ENCODE data around the gene HEATR1.
"Not testable (repeated sequence)": the region's sequence is repeated elsewhere in the genome, so short reads cannot be mapped to it uniquely, and the experiment has no call there.

The HEATR1 gene

DNA sequence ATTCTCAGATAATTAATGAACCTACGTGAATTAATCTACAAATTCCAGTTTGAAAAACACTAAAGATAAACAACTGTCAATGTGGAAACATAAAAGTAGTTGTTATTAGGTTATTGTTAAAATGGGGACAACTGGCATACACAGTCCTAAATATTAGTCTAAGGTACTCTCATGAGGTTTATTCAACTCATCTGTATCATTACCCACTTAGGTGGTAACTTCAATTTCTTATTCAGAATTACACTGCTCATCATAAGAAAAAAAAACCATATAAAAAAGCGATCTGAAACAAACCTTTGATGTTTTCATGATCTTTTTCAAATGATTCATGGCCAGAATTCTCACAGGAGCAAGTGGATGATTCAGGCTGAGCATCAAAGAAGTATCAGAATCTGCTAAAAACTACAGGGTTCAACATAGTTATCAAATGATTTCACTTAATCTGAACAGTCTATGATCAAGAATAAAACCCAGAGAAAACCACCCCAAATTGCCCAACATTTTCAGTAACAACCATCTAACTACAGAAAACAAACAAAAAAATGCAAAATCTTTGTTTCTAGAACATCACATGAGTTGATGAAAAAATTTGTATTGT lies 13.7 kb downstream of the HEATR1 start:
- Histone ChIP-seq H3K27me3 (ENCODE audit: control insufficient read depth in 2 of 2, insufficient read depth in 2 of 2, low read length in 2 of 2) (no peaks in the 10 kb centered on the region), H3K9me3 (ENCODE audit: control insufficient read depth in 2 of 2, low read length in 2 of 2) (no peaks in the 10 kb centered on the region), H3K27ac (ENCODE audit: low read depth in 2 of 2, low read length in 2 of 2) (no peak overlapping the region), H3K36me3 (ENCODE audit: control insufficient read depth in 2 of 2, insufficient read depth in 2 of 2, low read length in 2 of 2) (peaks cover 50 to 51% of the 10 kb centered on the region in 2 donors), H3K4me1 (ENCODE audit: control insufficient read depth in 2 of 2, insufficient read depth in 2 of 2, low read length in 2 of 2) (no peaks in the 10 kb centered on the region), H3K9ac (ENCODE audit: low read depth in 1 of 2, low read length in 2 of 2) (no peak overlapping the region), H3K4me3 (ENCODE audit: low read length in 2 of 2) (no peak overlapping the region)

DNA sequence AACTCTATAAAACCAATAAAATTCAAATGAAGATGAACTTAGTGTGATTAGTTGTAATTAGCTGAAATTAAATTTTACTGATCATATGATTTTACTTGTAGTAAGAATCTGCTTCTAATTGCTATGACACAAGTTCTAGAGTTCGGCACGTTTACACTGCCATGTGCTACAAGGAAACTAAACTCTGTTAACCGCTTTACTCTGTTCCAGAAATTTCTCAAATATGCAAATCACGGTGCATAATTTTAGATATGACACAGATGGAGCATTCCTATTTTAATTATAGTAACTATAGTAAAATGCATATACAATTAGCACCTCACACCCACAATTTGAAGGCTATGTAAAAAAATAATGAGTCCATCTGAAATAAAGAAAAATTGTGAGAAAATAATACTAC lies 14.8 kb downstream of the HEATR1 start:
- Histone ChIP-seq H3K4me1 (ENCODE audit: control insufficient read depth in 2 of 2, insufficient read depth in 2 of 2, low read length in 2 of 2) (no peaks in the 10 kb centered on the region), H3K36me3 (ENCODE audit: control insufficient read depth in 2 of 2, insufficient read depth in 2 of 2, low read length in 2 of 2) (peaks cover 48 to 51% of the 10 kb centered on the region in 2 donors), H3K9me3 (ENCODE audit: control insufficient read depth in 2 of 2, low read length in 2 of 2) (no peaks in the 10 kb centered on the region)

DNA sequence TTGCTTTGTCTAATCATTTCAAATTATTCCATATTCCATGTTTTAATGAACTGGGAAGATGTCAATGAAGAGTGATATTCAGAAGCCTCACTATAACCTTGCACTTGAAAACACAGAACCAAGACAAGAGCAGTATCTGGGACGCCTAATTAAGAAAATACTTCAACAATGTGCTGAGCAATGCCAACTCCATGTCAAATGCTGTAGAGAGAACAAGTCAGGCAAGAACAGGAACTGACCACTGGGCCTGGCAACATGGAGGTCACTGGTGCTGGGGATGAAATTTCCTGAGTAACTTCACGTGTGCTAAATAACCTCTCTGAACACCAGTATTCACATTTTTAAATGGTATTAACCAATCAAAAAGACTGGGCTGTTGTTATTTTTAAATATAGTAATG lies 22.8 kb downstream of the HEATR1 start:
- Histone ChIP-seq H3K9ac (ENCODE audit: low read depth in 1 of 2, low read length in 2 of 2) (no peak overlapping the region), H3K27ac (ENCODE audit: low read depth in 2 of 2, low read length in 2 of 2) (no peak overlapping the region)

More for the DNA sequence above, 14.8 kb downstream of the HEATR1 start:
- Histone ChIP-seq H3K4me3 (ENCODE audit: low read length in 2 of 2) (no peak overlapping the region), H3K27ac (ENCODE audit: low read depth in 2 of 2, low read length in 2 of 2) (no peak overlapping the region), H3K9ac (ENCODE audit: low read depth in 1 of 2, low read length in 2 of 2) (no peak overlapping the region), H3K27me3 (ENCODE audit: control insufficient read depth in 2 of 2, insufficient read depth in 2 of 2, low read length in 2 of 2) (no peaks in the 10 kb centered on the region)

DNA sequence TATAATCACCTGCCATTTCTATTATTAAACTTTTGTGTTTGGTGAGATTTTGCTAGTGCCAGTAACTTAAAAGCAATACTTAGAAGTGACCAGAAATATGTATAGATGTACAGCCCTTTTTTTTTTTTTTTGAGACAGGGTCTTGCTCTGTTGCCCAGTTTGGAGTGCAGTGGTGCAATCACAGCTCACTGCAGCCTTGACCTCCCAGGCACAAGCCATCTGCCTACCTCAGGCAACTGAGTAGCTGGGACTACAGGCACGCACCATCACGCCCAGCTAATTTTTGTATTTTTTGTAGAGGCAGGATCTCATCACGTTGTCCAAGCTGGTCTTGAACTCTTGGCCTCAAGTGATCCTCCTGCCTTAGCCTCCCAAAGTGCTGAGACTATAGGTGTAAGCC lies 23.9 kb downstream of the HEATR1 start:
- not testable (repeated sequence) for H3K27me3 ChIP-seq (ENCODE audit: control insufficient read depth in 2 of 2, insufficient read depth in 2 of 2, low read length in 2 of 2); H3K27ac ChIP-seq (ENCODE audit: low read depth in 2 of 2, low read length in 2 of 2); H3K9ac ChIP-seq (ENCODE audit: low read depth in 1 of 2, low read length in 2 of 2); H3K4me3 ChIP-seq (ENCODE audit: low read length in 2 of 2); H3K4me1 ChIP-seq (ENCODE audit: control insufficient read depth in 2 of 2, insufficient read depth in 2 of 2, low read length in 2 of 2); H3K9me3 ChIP-seq (ENCODE audit: control insufficient read depth in 2 of 2, low read length in 2 of 2)
- peaks cover 36 to 58% of the 10 kb centered on the region in 2 donors for H3K36me3 ChIP-seq (ENCODE audit: control insufficient read depth in 2 of 2, insufficient read depth in 2 of 2, low read length in 2 of 2)

More for the DNA sequence above, 22.8 kb downstream of the HEATR1 start:
- H3K9me3 ChIP-seq (ENCODE audit: control insufficient read depth in 2 of 2, low read length in 2 of 2) = no peaks in the 10 kb centered on the region
- H3K4me3 ChIP-seq (ENCODE audit: low read length in 2 of 2) = no peak overlapping the region
- peaks cover 36 to 57% of the 10 kb centered on the region in 2 donors for H3K36me3 ChIP-seq (ENCODE audit: control insufficient read depth in 2 of 2, insufficient read depth in 2 of 2, low read length in 2 of 2)
- H3K27me3 ChIP-seq (ENCODE audit: control insufficient read depth in 2 of 2, insufficient read depth in 2 of 2, low read length in 2 of 2) = no peaks in the 10 kb centered on the region
- no peaks in the 10 kb centered on the region for H3K4me1 ChIP-seq (ENCODE audit: control insufficient read depth in 2 of 2, insufficient read depth in 2 of 2, low read length in 2 of 2)

DNA sequence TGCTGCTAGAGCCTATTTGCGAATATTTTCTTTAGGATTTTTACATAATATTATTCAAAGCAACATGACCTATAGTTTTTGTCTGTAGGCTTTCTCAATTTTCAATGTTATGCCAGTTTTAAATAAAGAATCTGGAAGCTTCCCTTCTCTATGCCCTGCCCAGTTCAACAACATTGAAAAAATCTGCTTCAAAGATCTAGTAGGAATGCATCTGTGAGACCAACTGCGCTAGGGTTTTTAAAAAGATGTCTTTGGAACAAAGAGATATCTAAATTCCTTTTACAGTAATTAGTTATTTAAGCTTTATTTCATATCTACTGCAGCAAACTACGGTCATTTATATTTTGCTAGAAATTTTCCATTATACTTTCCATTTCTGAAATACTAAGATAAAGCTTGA lies 25.7 kb downstream of the HEATR1 start:
- Histone ChIP-seq H3K36me3 (ENCODE audit: control insufficient read depth in 2 of 2, insufficient read depth in 2 of 2, low read length in 2 of 2) (peaks cover 42 to 62% of the 10 kb centered on the region in 2 donors), H3K9ac (ENCODE audit: low read depth in 1 of 2, low read length in 2 of 2) (no peak overlapping the region), H3K27ac (ENCODE audit: low read depth in 2 of 2, low read length in 2 of 2) (no peak overlapping the region), H3K27me3 (ENCODE audit: control insufficient read depth in 2 of 2, insufficient read depth in 2 of 2, low read length in 2 of 2) (no peaks in the 10 kb centered on the region), H3K9me3 (ENCODE audit: control insufficient read depth in 2 of 2, low read length in 2 of 2) (no peaks in the 10 kb centered on the region), H3K4me1 (ENCODE audit: control insufficient read depth in 2 of 2, insufficient read depth in 2 of 2, low read length in 2 of 2) (no peaks in the 10 kb centered on the region), H3K4me3 (ENCODE audit: low read length in 2 of 2) (no peak overlapping the region)

DNA sequence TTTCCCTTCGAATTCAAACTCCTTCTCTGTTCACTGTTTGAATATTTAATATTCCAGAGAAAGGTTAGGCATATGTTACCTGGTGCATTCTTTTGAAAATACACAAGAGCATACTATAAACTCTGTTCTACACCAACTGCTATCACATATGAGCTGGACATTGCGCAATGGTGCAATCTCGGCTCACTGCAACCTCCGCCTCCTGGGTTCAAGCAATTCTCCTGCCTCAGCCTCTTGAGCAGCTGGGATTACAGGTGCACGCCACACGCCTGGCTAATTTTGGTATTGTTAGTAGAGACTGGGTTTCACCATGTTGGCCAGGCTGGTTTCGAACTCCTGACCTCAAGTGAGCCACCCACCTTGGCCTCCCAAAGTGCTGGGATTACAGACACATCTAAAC lies 27.3 kb downstream of the HEATR1 start:
- not testable (repeated sequence) for H3K27me3 ChIP-seq (ENCODE audit: control insufficient read depth in 2 of 2, insufficient read depth in 2 of 2, low read length in 2 of 2); H3K4me1 ChIP-seq (ENCODE audit: control insufficient read depth in 2 of 2, insufficient read depth in 2 of 2, low read length in 2 of 2); H3K9me3 ChIP-seq (ENCODE audit: control insufficient read depth in 2 of 2, low read length in 2 of 2); H3K4me3 ChIP-seq (ENCODE audit: low read length in 2 of 2); H3K9ac ChIP-seq (ENCODE audit: low read depth in 1 of 2, low read length in 2 of 2); H3K27ac ChIP-seq (ENCODE audit: low read depth in 2 of 2, low read length in 2 of 2)
- H3K36me3 ChIP-seq (ENCODE audit: control insufficient read depth in 2 of 2, insufficient read depth in 2 of 2, low read length in 2 of 2) = peaks cover 46 to 60% of the 10 kb centered on the region in 2 donors

DNA sequence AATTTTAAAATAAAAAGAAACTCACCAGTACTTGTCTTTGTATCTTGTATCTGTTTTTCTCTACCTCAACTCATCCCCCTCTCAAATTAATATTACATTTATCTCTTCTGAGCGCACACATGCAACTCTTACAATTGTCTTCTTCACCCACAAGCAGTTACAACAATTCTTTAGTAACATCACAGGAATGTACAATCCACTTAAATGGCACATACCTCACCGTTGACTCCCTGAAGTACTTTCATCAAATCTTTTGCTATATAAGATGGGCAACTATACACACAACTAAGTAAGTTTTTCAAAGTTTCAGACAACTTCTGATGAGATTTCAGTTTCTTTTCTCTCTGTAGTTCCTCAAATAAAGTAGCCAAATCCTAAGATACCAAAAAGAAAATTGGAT lies 28.3 kb downstream of the HEATR1 start:
- Histone ChIP-seq H3K4me3 (ENCODE audit: low read length in 2 of 2) (no peak overlapping the region), H3K27me3 (ENCODE audit: control insufficient read depth in 2 of 2, insufficient read depth in 2 of 2, low read length in 2 of 2) (no peaks in the 10 kb centered on the region), H3K27ac (ENCODE audit: low read depth in 2 of 2, low read length in 2 of 2) (no peak overlapping the region), H3K9ac (ENCODE audit: low read depth in 1 of 2, low read length in 2 of 2) (no peak overlapping the region), H3K9me3 (ENCODE audit: control insufficient read depth in 2 of 2, low read length in 2 of 2) (no peaks in the 10 kb centered on the region), H3K4me1 (ENCODE audit: control insufficient read depth in 2 of 2, insufficient read depth in 2 of 2, low read length in 2 of 2) (no peaks in the 10 kb centered on the region), H3K36me3 (ENCODE audit: control insufficient read depth in 2 of 2, insufficient read depth in 2 of 2, low read length in 2 of 2) (peaks cover 55 to 62% of the 10 kb centered on the region in 2 donors)

DNA sequence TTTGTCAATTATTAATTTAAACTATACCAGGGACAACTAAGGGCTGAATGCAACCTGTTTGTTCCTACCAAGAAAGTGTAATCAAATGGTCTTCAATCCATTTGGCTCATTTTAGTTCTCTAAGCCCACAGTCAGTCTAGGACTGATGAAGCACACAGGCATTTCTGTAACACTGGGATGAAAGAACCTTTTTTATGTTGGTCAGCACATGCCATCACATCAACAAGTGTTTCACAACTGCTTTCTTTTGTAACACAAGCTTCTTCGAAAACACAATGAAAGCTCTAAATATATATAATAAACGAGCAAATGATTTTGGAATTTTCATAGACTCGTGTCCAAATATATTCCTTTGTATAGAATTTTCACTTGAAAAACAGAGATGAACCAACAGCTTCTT lies 28.8 kb downstream of the HEATR1 start:
- H3K9ac ChIP-seq (ENCODE audit: low read depth in 1 of 2, low read length in 2 of 2) = no peak overlapping the region
- H3K36me3 ChIP-seq (ENCODE audit: control insufficient read depth in 2 of 2, insufficient read depth in 2 of 2, low read length in 2 of 2) = peaks cover 57 to 62% of the 10 kb centered on the region in 2 donors
- no peaks in the 10 kb centered on the region for H3K4me1 ChIP-seq (ENCODE audit: control insufficient read depth in 2 of 2, insufficient read depth in 2 of 2, low read length in 2 of 2)
- no peak overlapping the region for H3K4me3 ChIP-seq (ENCODE audit: low read length in 2 of 2)
- no peak overlapping the region for H3K27ac ChIP-seq (ENCODE audit: low read depth in 2 of 2, low read length in 2 of 2)
- no peaks in the 10 kb centered on the region for H3K27me3 ChIP-seq (ENCODE audit: control insufficient read depth in 2 of 2, insufficient read depth in 2 of 2, low read length in 2 of 2)
- H3K9me3 ChIP-seq (ENCODE audit: control insufficient read depth in 2 of 2, low read length in 2 of 2) = no peaks in the 10 kb centered on the region

DNA sequence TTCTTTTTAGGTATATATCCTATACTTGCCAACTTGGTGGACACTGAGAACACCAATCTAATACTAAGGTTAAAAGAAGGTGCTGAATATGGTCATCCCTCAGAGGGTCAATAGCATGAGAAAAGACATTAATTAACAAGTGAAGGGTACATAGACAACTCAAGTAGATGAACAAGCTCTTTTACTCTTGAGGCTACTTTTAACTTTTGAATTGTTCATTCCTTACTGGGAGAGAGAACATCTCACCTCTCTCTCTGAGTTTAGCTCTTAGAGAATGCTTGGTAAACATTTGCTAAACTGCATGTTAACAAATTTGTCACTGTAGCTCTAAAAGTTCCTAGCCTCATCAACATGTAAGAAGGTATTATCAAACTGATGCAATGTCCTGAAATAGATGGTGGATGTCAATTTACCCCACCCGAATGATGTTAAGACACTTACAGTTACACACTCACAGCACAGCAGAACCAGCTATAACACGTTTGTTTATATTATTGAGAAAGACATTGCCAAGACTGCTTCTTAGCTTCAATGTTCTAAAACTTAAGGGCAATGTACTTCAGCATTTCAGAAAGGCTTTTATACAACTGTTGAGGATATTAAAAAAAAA lies 35.9 kb downstream of the HEATR1 start:
- no peak overlapping the region for H3K9ac ChIP-seq (ENCODE audit: low read depth in 1 of 2, low read length in 2 of 2)
- H3K4me3 ChIP-seq (ENCODE audit: low read length in 2 of 2) = no peak overlapping the region
- H3K4me1 ChIP-seq (ENCODE audit: control insufficient read depth in 2 of 2, insufficient read depth in 2 of 2, low read length in 2 of 2) = no peaks in the 10 kb centered on the region
- H3K9me3 ChIP-seq (ENCODE audit: control insufficient read depth in 2 of 2, low read length in 2 of 2) = no peaks in the 10 kb centered on the region
- H3K27ac ChIP-seq (ENCODE audit: low read depth in 2 of 2, low read length in 2 of 2) = no peak overlapping the region
- H3K27me3 ChIP-seq (ENCODE audit: control insufficient read depth in 2 of 2, insufficient read depth in 2 of 2, low read length in 2 of 2) = no peaks in the 10 kb centered on the region
- peaks cover 65 to 83% of the 10 kb centered on the region in 2 donors for H3K36me3 ChIP-seq (ENCODE audit: control insufficient read depth in 2 of 2, insufficient read depth in 2 of 2, low read length in 2 of 2)

DNA sequence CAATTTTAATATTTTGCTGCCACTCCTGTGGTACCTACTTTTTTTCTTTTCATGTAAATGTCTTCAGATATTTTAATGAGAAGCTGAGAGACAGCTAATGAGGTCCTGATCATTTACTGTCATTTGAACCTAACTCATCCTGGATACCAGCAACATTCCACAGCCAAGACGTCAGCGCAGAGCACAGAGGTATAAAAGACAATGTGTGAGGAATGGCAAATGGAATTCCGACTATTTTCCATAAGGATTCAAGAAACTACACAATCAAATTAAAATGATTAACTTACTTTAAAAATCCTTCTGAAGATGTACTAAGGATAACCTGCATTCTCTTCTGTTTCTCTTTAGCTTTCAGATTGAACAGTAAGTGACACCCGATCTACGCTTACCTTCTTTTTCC lies 38.8 kb downstream of the HEATR1 start:
- H3K9me3 ChIP-seq (ENCODE audit: control insufficient read depth in 2 of 2, low read length in 2 of 2) = no peaks in the 10 kb centered on the region
- H3K4me1 ChIP-seq (ENCODE audit: control insufficient read depth in 2 of 2, insufficient read depth in 2 of 2, low read length in 2 of 2) = no peaks in the 10 kb centered on the region
- H3K9ac ChIP-seq (ENCODE audit: low read depth in 1 of 2, low read length in 2 of 2) = no peak overlapping the region
- no peaks in the 10 kb centered on the region for H3K27me3 ChIP-seq (ENCODE audit: control insufficient read depth in 2 of 2, insufficient read depth in 2 of 2, low read length in 2 of 2)
- no peak overlapping the region for H3K27ac ChIP-seq (ENCODE audit: low read depth in 2 of 2, low read length in 2 of 2)
- peaks cover 45 to 71% of the 10 kb centered on the region in 2 donors for H3K36me3 ChIP-seq (ENCODE audit: control insufficient read depth in 2 of 2, insufficient read depth in 2 of 2, low read length in 2 of 2)
- no peak overlapping the region for H3K4me3 ChIP-seq (ENCODE audit: low read length in 2 of 2)

All from mucosa of rectum (tissue), 2 donors.